ENCODE results near the gene CYP11A1. TPM values are rescaled to one million over a fixed set of nuclear protein-coding genes. Genes with fewer than 3 reads are reported as not detected.

The CYP11A1 gene
- total RNA-seq, 1 donor from 2014 or later, result 0.80 TPM

DNA sequence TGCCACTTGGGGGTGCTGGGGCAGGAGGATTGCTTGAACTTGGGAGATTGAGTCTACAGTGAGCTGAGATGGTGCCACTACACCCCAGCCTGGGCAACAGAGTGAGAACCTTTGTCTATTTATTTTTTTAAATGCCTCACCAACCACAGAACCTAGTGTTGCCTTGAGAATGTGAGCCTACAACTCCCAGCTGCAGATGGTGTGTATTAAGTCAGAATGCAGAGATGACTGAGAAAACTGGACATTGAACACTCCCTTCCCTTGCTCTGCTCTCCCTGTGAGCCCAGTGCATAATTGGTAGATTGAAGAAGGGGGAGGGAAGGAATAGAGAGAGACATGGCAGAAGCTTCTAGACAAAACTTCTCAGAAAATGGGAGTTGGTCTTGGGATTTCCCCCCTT lies 77.8 kb downstream of the CYP11A1 start:
- Mint-ChIP-seq H3K9me3 (peaks cover 5% of the 10 kb centered on the region), H3K27ac (no peak overlapping the region), H3K36me3 (no peaks in the 10 kb centered on the region), H3K27me3 (peaks cover 52% of the 10 kb centered on the region), H3K4me1 (ENCODE audit: unreplicated experiment) (peaks cover 16% of the 10 kb centered on the region), H3K4me3 (no peak overlapping the region)
- TF ChIP-seq, protein P1, sequence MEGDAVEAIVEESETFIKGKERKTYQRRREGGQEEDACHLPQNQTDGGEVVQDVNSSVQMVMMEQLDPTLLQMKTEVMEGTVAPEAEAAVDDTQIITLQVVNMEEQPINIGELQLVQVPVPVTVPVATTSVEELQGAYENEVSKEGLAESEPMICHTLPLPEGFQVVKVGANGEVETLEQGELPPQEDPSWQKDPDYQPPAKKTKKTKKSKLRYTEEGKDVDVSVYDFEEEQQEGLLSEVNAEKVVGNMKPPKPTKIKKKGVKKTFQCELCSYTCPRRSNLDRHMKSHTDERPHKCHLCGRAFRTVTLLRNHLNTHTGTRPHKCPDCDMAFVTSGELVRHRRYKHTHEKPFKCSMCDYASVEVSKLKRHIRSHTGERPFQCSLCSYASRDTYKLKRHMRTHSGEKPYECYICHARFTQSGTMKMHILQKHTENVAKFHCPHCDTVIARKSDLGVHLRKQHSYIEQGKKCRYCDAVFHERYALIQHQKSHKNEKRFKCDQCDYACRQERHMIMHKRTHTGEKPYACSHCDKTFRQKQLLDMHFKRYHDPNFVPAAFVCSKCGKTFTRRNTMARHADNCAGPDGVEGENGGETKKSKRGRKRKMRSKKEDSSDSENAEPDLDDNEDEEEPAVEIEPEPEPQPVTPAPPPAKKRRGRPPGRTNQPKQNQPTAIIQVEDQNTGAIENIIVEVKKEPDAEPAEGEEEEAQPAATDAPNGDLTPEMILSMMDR (conservative IDR thresholded peaks at IDR 0.05), result no peak
- DNase-seq (ENCODE audit: extremely low spot score, unreplicated experiment), result no peak

Small RNA genes within 50 kb of the gene (microRNA-seq; reads per million reads assigned to microRNA genes)
- gene MIR6881, result not detected

Other genes starting within 250 kb of the CYP11A1 start
- gene ISLR2, start 237.1 kb downstream of the CYP11A1 start, total RNA-seq (ENCODE audit: low replicate concordance), result 0.59 and 16.9 TPM in 2 replicates
- 0.24 and 41.6 TPM in 2 replicates for gene ISLR, start 193.9 kb downstream of the CYP11A1 start, total RNA-seq (ENCODE audit: low replicate concordance)
- gene STRA6, start 164.9 kb downstream of the CYP11A1 start, total RNA-seq (ENCODE audit: low replicate concordance), result 19.2 and 158 TPM in 2 replicates
- gene CCDC33, start 131.3 kb downstream of the CYP11A1 start, total RNA-seq (ENCODE audit: low replicate concordance), result 2.2 and 5.0 TPM in 2 replicates
- gene SEMA7A, start 66.3 kb upstream of the CYP11A1 start, total RNA-seq (ENCODE audit: low replicate concordance), result 6.3 and 11.2 TPM in 2 replicates
- gene UBL7, start 93.5 kb upstream of the CYP11A1 start, total RNA-seq (ENCODE audit: low replicate concordance), result 42.0 and 57.0 TPM in 2 replicates
- gene ARID3B, start 173.6 kb upstream of the CYP11A1 start, total RNA-seq (ENCODE audit: low replicate concordance), result 25.8 and 28.8 TPM in 2 replicates
- 73.6 and 76.5 TPM in 2 replicates for gene CLK3, start 248.2 kb upstream of the CYP11A1 start, total RNA-seq (ENCODE audit: low replicate concordance)